IMR-90 (cell line): ENCODE results near the gene TSPAN14. TPM values are rescaled to one million over a fixed set of nuclear protein-coding genes. Genes with fewer than 3 reads are reported as not detected.

Experiments
- ATAC-seq: fragments of 200-7000 bp; cut with Tn5 transposase; 2 replicates; pipeline ENCODE4 v1.9.1; 2020; ENCODE audit warnings: low read depth, mild to moderate bottlenecking, moderate library complexity
- BruUV-seq: library from RNA; stranded (reverse); fragments of 400-500 nt; replicated peaks from 2 replicates; lab custom pipeline; 2021; lab: Mats Ljungman, UMichigan
- CTCF ChIA-PET: fragments of 300-600 bp; formaldehyde crosslinking; extraction: SDS; loops from one replicate; lab custom pipeline; 2021; ENCODE audit warnings: antibody characterized with exemption; lab: Yijun Ruan, JAX
- POLR2A ChIA-PET: fragments of 300-600 bp; sonication (Branson Sonifier 250); formaldehyde crosslinking; loops from one replicate; lab custom pipeline; 2022; ENCODE audit warnings: antibody characterized with exemption; ENCODE audit not compliant: unreplicated experiment; lab: Charles Lee
- DNase-seq: peaks from one replicate; pipeline ENCODE4 v3.0.0; 2013
- H2AFZ ChIP-seq: replicated peaks from 2 replicates; pipeline ENCODE3; 2013; ENCODE audit warnings: low read length, mild to moderate bottlenecking; ENCODE audit not compliant: poor library complexity
- H2AK5ac ChIP-seq: 2 replicates; pipeline ENCODE4 v1.6.1; 2013; ENCODE audit warnings: low read depth, low read length, inconsistent platforms
- H2AK9ac ChIP-seq: replicated peaks from 2 replicates; pipeline ENCODE3; 2013; ENCODE audit warnings: mild to moderate bottlenecking, low read depth, low read length, moderate library complexity; ENCODE audit not compliant: poor library complexity
- H2BK120ac ChIP-seq: 2 replicates; pipeline ENCODE4 v1.6.1; 2013; ENCODE audit warnings: low read depth, low read length, inconsistent platforms
- H2BK15ac ChIP-seq: 3 replicates; pipeline ENCODE4 v1.6.1; 2013; ENCODE audit warnings: low read depth, low read length, inconsistent platforms
- H2BK20ac ChIP-seq: 2 replicates; pipeline ENCODE4 v1.6.1; 2013; ENCODE audit warnings: low read depth, mild to moderate bottlenecking, inconsistent platforms, low read length, moderate library complexity
- H2BK5ac ChIP-seq: 2 replicates; pipeline ENCODE4 v1.6.1; 2013; ENCODE audit warnings: mild to moderate bottlenecking, low read depth, low read length, inconsistent platforms; ENCODE audit not compliant: poor library complexity, severe bottlenecking
- H3K14ac ChIP-seq: replicated peaks from 2 replicates; pipeline ENCODE4 v1.6.1; 2013; ENCODE audit warnings: low read depth, low read length, inconsistent platforms
- H3K18ac ChIP-seq: 2 replicates; pipeline ENCODE4 v1.6.1; 2013; ENCODE audit warnings: low read depth, low read length, control low read depth
- H3K23ac ChIP-seq: 2 replicates; pipeline ENCODE4 v1.6.1; 2013; ENCODE audit warnings: low read depth, low read length, inconsistent platforms
- H3K27ac ChIP-seq: 2 replicates; pipeline ENCODE4 v1.5.1; 2013; ENCODE audit warnings: mild to moderate bottlenecking, control low read depth, low read length; ENCODE audit not compliant: insufficient read depth
- H3K27me3 ChIP-seq: 2 replicates; pipeline ENCODE4 v1.6.1; 2013; ENCODE audit warnings: low read length; ENCODE audit not compliant: control insufficient read depth, insufficient read depth
- H3K36me3 ChIP-seq: 2 replicates; pipeline ENCODE4 v1.6.1; 2013; ENCODE audit warnings: low read length, mixed read lengths; ENCODE audit not compliant: control insufficient read depth, insufficient read depth
- H3K4ac ChIP-seq: 2 replicates; pipeline ENCODE4 v1.6.1; 2013; ENCODE audit warnings: low read depth, low read length, inconsistent platforms
- H3K4me1 ChIP-seq: 2 replicates; pipeline ENCODE4 v1.6.1; 2013; ENCODE audit warnings: low read length, mixed read lengths; ENCODE audit not compliant: control insufficient read depth, insufficient read depth
- H3K4me2 ChIP-seq: 2 replicates; pipeline ENCODE4 v1.6.1; 2013; ENCODE audit warnings: low read depth, mild to moderate bottlenecking, control low read depth, low read length, moderate library complexity
- H3K4me3 ChIP-seq: 2 replicates; pipeline ENCODE4 v1.5.1; 2013; ENCODE audit warnings: low read depth, mild to moderate bottlenecking, control low read depth, low read length, moderate library complexity; ENCODE audit not compliant: insufficient read depth
- H3K56ac ChIP-seq: 2 replicates; pipeline ENCODE4 v1.6.1; 2013; ENCODE audit warnings: low read length, inconsistent platforms; ENCODE audit not compliant: insufficient read depth; ENCODE audit errors: extremely low read depth
- H3K79me1 ChIP-seq, 2 experiments: 2 replicates each; pipeline ENCODE4 v1.6.1; 2013; ENCODE audit warnings: low read length in 2 of 2, inconsistent platforms in 1 of 2, low read depth in 1 of 2
- H3K9ac ChIP-seq: 2 replicates; pipeline ENCODE4 v1.6.1; 2013; ENCODE audit warnings: low read depth, low read length, control low read depth
- H3K9me1 ChIP-seq: 2 replicates; pipeline ENCODE4 v1.6.1; 2013; ENCODE audit warnings: low read length, inconsistent platforms; ENCODE audit not compliant: insufficient read depth
- H3K9me3 ChIP-seq: 2 replicates; pipeline ENCODE4 v1.6.1; 2013; ENCODE audit warnings: low read length; ENCODE audit not compliant: control insufficient read depth, insufficient read depth
- H4K20me1 ChIP-seq: 2 replicates; pipeline ENCODE4 v1.6.1; 2013; ENCODE audit warnings: low read length, inconsistent platforms; ENCODE audit not compliant: insufficient read depth
- H4K5ac ChIP-seq: 2 replicates; pipeline ENCODE4 v1.6.1; 2013; ENCODE audit warnings: mild to moderate bottlenecking, low read depth, low read length, control low read depth
- H4K8ac ChIP-seq, 2 experiments: 2 replicates each; pipeline ENCODE4 v1.6.1; 2013; ENCODE audit warnings: low read depth in 2 of 2, low read length in 2 of 2, control low read depth in 1 of 2, inconsistent platforms in 1 of 2
- H4K91ac ChIP-seq: 2 replicates; pipeline ENCODE4 v1.6.1; 2013; ENCODE audit warnings: low read depth, low read length, inconsistent platforms; ENCODE audit not compliant: insufficient read depth
- CHD1 ChIP-seq: IDR thresholded peaks from 2 replicates; pipeline ENCODE4 v1.6.1; 2012; ENCODE audit warnings: low read depth, low read length, improper control_type of control experiment
- FOS ChIP-seq: fragments of 150-350 bp; IDR thresholded peaks from 2 replicates; pipeline ENCODE4 v1.6.1; 2016; ENCODE audit warnings: low read depth, low read length
- MAZ ChIP-seq: IDR thresholded peaks from 2 replicates; pipeline ENCODE4 v1.6.1; 2012; ENCODE audit warnings: low read depth, mild to moderate bottlenecking, low read length, improper control_type of control experiment, moderate library complexity, borderline replicate concordance
- MXI1 ChIP-seq: IDR thresholded peaks from 2 replicates; pipeline ENCODE4 v1.6.1; 2012; ENCODE audit warnings: low read depth, mild to moderate bottlenecking, low read length, moderate library complexity, borderline replicate concordance
- NFE2L2 ChIP-seq: fragments of 150-350 bp; IDR thresholded peaks from 2 replicates; pipeline ENCODE4 v1.6.1; 2016; ENCODE audit warnings: low read depth, mild to moderate bottlenecking, low read length
- POLR2A ChIP-seq: IDR thresholded peaks from 2 replicates; pipeline ENCODE4 v1.6.1; 2012; ENCODE audit warnings: mild to moderate bottlenecking, low read depth, low read length
- RAD21 ChIP-seq: IDR thresholded peaks from 2 replicates; pipeline ENCODE4 v1.6.1; 2012; ENCODE audit warnings: low read length, improper control_type of control experiment
- RCOR1 ChIP-seq: IDR thresholded peaks from 2 replicates; pipeline ENCODE4 v1.6.1; 2012; ENCODE audit warnings: mild to moderate bottlenecking, low read length, improper control_type of control experiment; ENCODE audit not compliant: insufficient replicate concordance
- RFX5 ChIP-seq: IDR thresholded peaks from 2 replicates; pipeline ENCODE4 v1.8.0; 2012; ENCODE audit warnings: low read depth, mild to moderate bottlenecking, low read length, moderate library complexity
- SMC3 ChIP-seq: fragments of 150-350 bp; IDR thresholded peaks from 2 replicates; pipeline ENCODE4 v1.6.1; 2016; ENCODE audit warnings: low read depth, mild to moderate bottlenecking, antibody characterized with exemption, low read length, moderate library complexity
- WGBS, 2 experiments: methylation state at CpG; one replicate each; pipeline versions ENCODE4 v1.1.5 to v1.1.7; 2013; ENCODE audit warnings: missing lambda C conversion rate in 2 of 2; ENCODE audit not compliant: insufficient read length in 1 of 2; ENCODE audit errors: extremely low coverage in 2 of 2; 5-methylcytosine and 5-hydroxymethylcytosine counted together
- dilution Hi-C: fragments of 300-500 bp; cut with HindIII; formaldehyde crosslinking; loops from one replicate; pipeline ENCODE4 v1.14.3; 2018; ENCODE audit warnings: low sequenced_read_pairs; ENCODE audit not compliant: unreplicated experiment
- in situ Hi-C: fragments of 300-500 bp; cut with MboI; formaldehyde crosslinking; loops from 3 replicates; pipeline ENCODE4 v1.14.3; 2019; ENCODE audit warnings: low sequenced_read_pairs, inconsistent platforms, mixed read lengths
- intact Hi-C: fragments of 100-400 bp; cut with micrococcal nuclease; formaldehyde crosslinking; loops from 2 replicates; pipeline ENCODE4 v1.10.0; 2022
- polyA plus RNA-seq, 3 experiments: library from polyadenylated mRNA; depleted of rRNA; stranded (reverse); fragments of >200 nt; gene quantifications; 2 replicates each; pipeline ENCODE4 v1.2.3, GENCODE V29; 2012; ENCODE audit warnings: low replicate concordance in 1 of 3
- total RNA-seq: library from RNA; depleted of rRNA; stranded (reverse); fragments of >200 nt; gene quantifications from 2 replicates; pipeline ENCODE4 v1.2.3, GENCODE V29; 2012
- TF ChIP-seq, protein P1 (sequence below): fragments of 150-350 bp; IDR thresholded peaks from 2 replicates; pipeline ENCODE4 v1.6.1; 2016; ENCODE audit warnings: low read depth, mild to moderate bottlenecking, low read length, moderate library complexity, borderline replicate concordance
- TF ChIP-seq, protein P2 (sequence below): conservative IDR thresholded peaks from 2 replicates; pipeline ENCODE4 v1.5.1; 2012; ENCODE audit warnings: mild to moderate bottlenecking, low read depth, low read length, improper control_type of control experiment

The TSPAN14 gene
- total and polyA plus RNA-seq, 2 of the 4 experiments (the other 2 are of a cell fraction): 18.5 to 43.0 TPM

DNA sequence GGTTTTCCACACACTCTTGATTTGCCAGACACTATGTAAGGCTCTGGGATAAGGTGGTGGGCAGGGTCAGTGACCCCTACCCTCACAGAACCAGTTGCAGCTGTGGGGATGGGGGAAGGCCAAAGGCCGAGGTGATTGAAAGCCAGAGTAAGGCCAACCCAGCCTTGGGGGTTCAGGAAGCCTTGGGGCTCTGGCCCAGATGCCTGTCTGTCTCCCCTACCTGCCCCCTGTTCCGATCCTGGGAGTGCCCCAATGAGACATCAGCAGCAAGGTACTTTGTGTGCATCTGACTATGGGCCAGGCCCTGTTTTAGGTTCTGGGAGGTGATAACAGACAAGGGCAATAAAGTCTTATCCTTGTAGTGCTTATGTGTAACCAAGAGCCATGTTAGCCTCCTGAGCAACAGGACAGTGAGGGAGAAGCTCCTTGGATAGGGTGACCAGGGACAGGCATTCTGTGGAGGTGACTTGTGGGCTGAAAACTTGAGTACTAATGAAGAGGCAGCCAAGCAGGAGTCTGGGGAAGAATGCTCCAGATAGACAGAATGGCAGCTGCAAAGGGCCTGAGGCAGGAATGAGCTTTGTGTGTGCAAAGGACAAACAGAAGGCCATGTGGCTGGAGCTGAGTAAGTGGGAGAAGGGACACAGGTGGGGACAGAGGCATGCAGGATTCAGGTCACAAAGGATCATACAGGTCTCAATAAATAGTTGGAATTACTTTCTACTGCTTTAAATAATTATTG, 35.4 kb downstream of the TSPAN14 start:
- H3K23ac ChIP-seq: no peak overlapping the region
- no peak overlapping the region for H2AK9ac ChIP-seq
- BruUV-seq: no TSS peak
- peaks cover 31% of the 10 kb centered on the region for H3K9me1 ChIP-seq
- H3K14ac ChIP-seq: no peak overlapping the region
- no peak overlapping the region for H3K27ac ChIP-seq
- no peak for ATAC-seq
- peaks cover 51 to 85% of the 10 kb centered on the region in 2 experiments for H3K79me1 ChIP-seq
- no peak overlapping the region for H4K5ac ChIP-seq
- POLR2A ChIA-PET: no interaction called here
- no peaks in the 10 kb centered on the region for H3K27me3 ChIP-seq
- H2AFZ ChIP-seq: no peak overlapping the region
- H4K91ac ChIP-seq: no peak overlapping the region
- no peak overlapping the region for H3K9ac ChIP-seq
- H4K20me1 ChIP-seq: peaks cover 31% of the 10 kb centered on the region
- no peaks in the 10 kb centered on the region for H3K9me3 ChIP-seq
- H2BK15ac ChIP-seq: no peak overlapping the region
- H2BK120ac ChIP-seq: no peak overlapping the region
- no peak overlapping the region for H2BK5ac ChIP-seq
- H3K4me1 ChIP-seq: peaks cover 2% of the 10 kb centered on the region
- intact Hi-C loops: no loop called here
- H2AK5ac ChIP-seq: no peak overlapping the region
- no peak overlapping the region for H3K4me2 ChIP-seq
- CTCF ChIA-PET: no interaction called here
- H4K8ac ChIP-seq: no peak overlapping the region
- dilution Hi-C loops: no loop called here
- no peak overlapping the region for H3K4ac ChIP-seq
- no peak for TF ChIP-seq NFE2L2
- TF ChIP-seq FOS: no peak
- no peak for TF ChIP-seq RFX5
- TF ChIP-seq RAD21: no peak
- TF ChIP-seq CHD1: no peak
- TF ChIP-seq MXI1: no peak
- TF ChIP-seq POLR2A: no peak
- TF ChIP-seq RCOR1: no peak
- TF ChIP-seq, protein P1, sequence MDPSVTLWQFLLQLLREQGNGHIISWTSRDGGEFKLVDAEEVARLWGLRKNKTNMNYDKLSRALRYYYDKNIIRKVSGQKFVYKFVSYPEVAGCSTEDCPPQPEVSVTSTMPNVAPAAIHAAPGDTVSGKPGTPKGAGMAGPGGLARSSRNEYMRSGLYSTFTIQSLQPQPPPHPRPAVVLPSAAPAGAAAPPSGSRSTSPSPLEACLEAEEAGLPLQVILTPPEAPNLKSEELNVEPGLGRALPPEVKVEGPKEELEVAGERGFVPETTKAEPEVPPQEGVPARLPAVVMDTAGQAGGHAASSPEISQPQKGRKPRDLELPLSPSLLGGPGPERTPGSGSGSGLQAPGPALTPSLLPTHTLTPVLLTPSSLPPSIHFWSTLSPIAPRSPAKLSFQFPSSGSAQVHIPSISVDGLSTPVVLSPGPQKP: no peak
- no peak for TF ChIP-seq MAZ
- TF ChIP-seq SMC3: no peak
- TF ChIP-seq, protein P2, sequence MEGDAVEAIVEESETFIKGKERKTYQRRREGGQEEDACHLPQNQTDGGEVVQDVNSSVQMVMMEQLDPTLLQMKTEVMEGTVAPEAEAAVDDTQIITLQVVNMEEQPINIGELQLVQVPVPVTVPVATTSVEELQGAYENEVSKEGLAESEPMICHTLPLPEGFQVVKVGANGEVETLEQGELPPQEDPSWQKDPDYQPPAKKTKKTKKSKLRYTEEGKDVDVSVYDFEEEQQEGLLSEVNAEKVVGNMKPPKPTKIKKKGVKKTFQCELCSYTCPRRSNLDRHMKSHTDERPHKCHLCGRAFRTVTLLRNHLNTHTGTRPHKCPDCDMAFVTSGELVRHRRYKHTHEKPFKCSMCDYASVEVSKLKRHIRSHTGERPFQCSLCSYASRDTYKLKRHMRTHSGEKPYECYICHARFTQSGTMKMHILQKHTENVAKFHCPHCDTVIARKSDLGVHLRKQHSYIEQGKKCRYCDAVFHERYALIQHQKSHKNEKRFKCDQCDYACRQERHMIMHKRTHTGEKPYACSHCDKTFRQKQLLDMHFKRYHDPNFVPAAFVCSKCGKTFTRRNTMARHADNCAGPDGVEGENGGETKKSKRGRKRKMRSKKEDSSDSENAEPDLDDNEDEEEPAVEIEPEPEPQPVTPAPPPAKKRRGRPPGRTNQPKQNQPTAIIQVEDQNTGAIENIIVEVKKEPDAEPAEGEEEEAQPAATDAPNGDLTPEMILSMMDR: no peak
- no peak overlapping the region for H3K18ac ChIP-seq
- no peak overlapping the region for H2BK20ac ChIP-seq
- no peak for DNase-seq
- H3K4me3 ChIP-seq: no peak overlapping the region
- in situ Hi-C loops: no loop called here
- peaks cover 21% of the 10 kb centered on the region for H3K36me3 ChIP-seq
- no CpG with 5 or more reads among the region's 2 CpGs for WGBS, 2 experiments
- H3K56ac ChIP-seq: no peak overlapping the region
